WTC11 (cell line): ENCODE data around the gene LRRC8D.
"Not testable (repeated sequence)": the region's sequence is repeated elsewhere in the genome, so short reads cannot be mapped to it uniquely, and the experiment has no call there.

Experiments
- ELF4 ChIP-seq: sonication (generic); formaldehyde crosslinking; IDR thresholded peaks from 2 replicates; pipeline ENCODE4 v1.8.1; 2022; ENCODE audit warnings: low read depth, mild to moderate bottlenecking, moderate library complexity, missing genetic modification reagents
- ESRRA ChIP-seq: sonication (generic); formaldehyde crosslinking; IDR thresholded peaks from 2 replicates; pipeline ENCODE4 v1.8.1; 2022; ENCODE audit warnings: mild to moderate bottlenecking, missing genetic modification reagents, borderline replicate concordance
- IRF2 ChIP-seq: sonication (generic); formaldehyde crosslinking; IDR thresholded peaks from 2 replicates; pipeline ENCODE4 v1.8.0; 2022; ENCODE audit warnings: low read depth, missing genetic modification reagents, borderline replicate concordance
- NR3C1 ChIP-seq: sonication (generic); formaldehyde crosslinking; conservative IDR thresholded peaks from 2 replicates; pipeline ENCODE4 v1.8.1; 2023; ENCODE audit warnings: low read depth, mild to moderate bottlenecking, missing genetic modification reagents
- SP1 ChIP-seq: sonication (generic); formaldehyde crosslinking; conservative IDR thresholded peaks from 2 replicates; pipeline ENCODE4 v1.8.1; 2022; ENCODE audit warnings: missing genetic modification reagents
- TEAD1 ChIP-seq: sonication (generic); formaldehyde crosslinking; IDR thresholded peaks from 2 replicates; pipeline ENCODE4 v1.8.0; 2022; ENCODE audit warnings: mild to moderate bottlenecking, missing genetic modification reagents
- TEAD4 ChIP-seq: sonication (generic); formaldehyde crosslinking; IDR thresholded peaks from 2 replicates; pipeline ENCODE4 v1.8.0; 2022; ENCODE audit warnings: mild to moderate bottlenecking, missing genetic modification reagents
- ZNF423 ChIP-seq: fragments of 250-450 bp; sonication (Bioruptor Pico); IDR thresholded peaks from 2 replicates; pipeline ENCODE4 v2.1.2; 2022; ENCODE audit warnings: mild to moderate bottlenecking, moderate library complexity
- TF ChIP-seq, protein P1 (sequence below): fragments of 200-600 bp; IDR thresholded peaks from 2 replicates; pipeline ENCODE4 v1.8.0; 2022; ENCODE audit warnings: antibody characterized with exemption
- TF ChIP-seq, protein P2 (sequence below): sonication (generic); formaldehyde crosslinking; IDR thresholded peaks from 2 replicates; pipeline ENCODE4 v1.8.1; 2023; ENCODE audit warnings: mild to moderate bottlenecking, moderate library complexity, missing genetic modification reagents
- TF ChIP-seq, protein P3 (sequence below): sonication (generic); formaldehyde crosslinking; IDR thresholded peaks from 2 replicates; pipeline ENCODE4 v1.8.0; 2023; ENCODE audit warnings: missing genetic modification reagents
- TF ChIP-seq, protein P4 (sequence below): sonication (generic); formaldehyde crosslinking; IDR thresholded peaks from 2 replicates; pipeline ENCODE4 v1.8.0; 2022; ENCODE audit warnings: mild to moderate bottlenecking, missing genetic modification reagents
- TF ChIP-seq, protein P5 (sequence below): sonication (generic); formaldehyde crosslinking; IDR thresholded peaks from 2 replicates; pipeline ENCODE4 v1.8.0; 2022; ENCODE audit warnings: missing genetic modification reagents
- TF ChIP-seq, protein P6 (sequence below): sonication (generic); formaldehyde crosslinking; IDR thresholded peaks from 2 replicates; pipeline ENCODE4 v1.8.1; 2023; ENCODE audit warnings: mild to moderate bottlenecking, missing genetic modification reagents, borderline replicate concordance

DNA sequence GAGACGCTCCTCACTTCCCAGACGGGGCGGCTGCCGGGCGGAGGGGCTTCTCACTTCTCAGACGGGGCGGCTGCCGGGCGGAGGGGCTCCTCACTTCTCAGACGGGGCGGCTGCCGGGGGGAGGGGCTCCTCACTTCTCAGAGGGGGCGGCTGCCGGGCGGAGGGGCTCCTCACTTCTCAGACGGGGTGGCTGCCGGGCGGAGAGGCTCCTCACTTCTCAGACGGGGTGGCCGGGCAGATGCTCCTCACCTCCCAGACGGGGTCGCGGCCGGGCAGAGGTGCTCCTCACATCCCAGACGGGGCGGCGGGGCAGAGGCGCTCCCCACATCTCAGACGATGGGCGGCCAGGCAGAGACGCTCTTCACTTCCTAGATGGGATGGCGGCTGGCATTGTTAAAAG, 23.0 kb upstream of the LRRC8D start:
- TF ChIP-seq NR3C1 (CRISPR knock-in tag); TEAD4; IRF2 (CRISPR knock-in tag); TEAD1 (CRISPR knock-in tag); ELF4 (CRISPR knock-in tag); SP1 (CRISPR knock-in tag); ZNF423 (CRISPR knock-in tag); ESRRA: not testable (repeated sequence)
- TF ChIP-seq, protein P1, sequence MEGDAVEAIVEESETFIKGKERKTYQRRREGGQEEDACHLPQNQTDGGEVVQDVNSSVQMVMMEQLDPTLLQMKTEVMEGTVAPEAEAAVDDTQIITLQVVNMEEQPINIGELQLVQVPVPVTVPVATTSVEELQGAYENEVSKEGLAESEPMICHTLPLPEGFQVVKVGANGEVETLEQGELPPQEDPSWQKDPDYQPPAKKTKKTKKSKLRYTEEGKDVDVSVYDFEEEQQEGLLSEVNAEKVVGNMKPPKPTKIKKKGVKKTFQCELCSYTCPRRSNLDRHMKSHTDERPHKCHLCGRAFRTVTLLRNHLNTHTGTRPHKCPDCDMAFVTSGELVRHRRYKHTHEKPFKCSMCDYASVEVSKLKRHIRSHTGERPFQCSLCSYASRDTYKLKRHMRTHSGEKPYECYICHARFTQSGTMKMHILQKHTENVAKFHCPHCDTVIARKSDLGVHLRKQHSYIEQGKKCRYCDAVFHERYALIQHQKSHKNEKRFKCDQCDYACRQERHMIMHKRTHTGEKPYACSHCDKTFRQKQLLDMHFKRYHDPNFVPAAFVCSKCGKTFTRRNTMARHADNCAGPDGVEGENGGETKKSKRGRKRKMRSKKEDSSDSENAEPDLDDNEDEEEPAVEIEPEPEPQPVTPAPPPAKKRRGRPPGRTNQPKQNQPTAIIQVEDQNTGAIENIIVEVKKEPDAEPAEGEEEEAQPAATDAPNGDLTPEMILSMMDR: not testable (repeated sequence)
- TF ChIP-seq, protein P2, sequence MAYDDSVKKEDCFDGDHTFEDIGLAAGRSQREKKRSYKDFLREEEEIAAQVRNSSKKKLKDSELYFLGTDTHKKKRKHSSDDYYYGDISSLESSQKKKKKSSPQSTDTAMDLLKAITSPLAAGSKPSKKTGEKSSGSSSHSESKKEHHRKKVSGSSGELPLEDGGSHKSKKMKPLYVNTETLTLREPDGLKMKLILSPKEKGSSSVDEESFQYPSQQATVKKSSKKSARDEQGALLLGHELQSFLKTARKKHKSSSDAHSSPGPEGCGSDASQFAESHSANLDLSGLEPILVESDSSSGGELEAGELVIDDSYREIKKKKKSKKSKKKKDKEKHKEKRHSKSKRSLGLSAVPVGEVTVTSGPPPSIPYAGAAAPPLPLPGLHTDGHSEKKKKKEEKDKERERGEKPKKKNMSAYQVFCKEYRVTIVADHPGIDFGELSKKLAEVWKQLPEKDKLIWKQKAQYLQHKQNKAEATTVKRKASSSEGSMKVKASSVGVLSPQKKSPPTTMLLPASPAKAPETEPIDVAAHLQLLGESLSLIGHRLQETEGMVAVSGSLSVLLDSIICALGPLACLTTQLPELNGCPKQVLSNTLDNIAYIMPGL (CRISPR knock-in tag): not testable (repeated sequence)
- TF ChIP-seq, protein P3, sequence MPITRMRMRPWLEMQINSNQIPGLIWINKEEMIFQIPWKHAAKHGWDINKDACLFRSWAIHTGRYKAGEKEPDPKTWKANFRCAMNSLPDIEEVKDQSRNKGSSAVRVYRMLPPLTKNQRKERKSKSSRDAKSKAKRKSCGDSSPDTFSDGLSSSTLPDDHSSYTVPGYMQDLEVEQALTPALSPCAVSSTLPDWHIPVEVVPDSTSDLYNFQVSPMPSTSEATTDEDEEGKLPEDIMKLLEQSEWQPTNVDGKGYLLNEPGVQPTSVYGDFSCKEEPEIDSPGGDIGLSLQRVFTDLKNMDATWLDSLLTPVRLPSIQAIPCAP: not testable (repeated sequence)
- TF ChIP-seq, protein P4, sequence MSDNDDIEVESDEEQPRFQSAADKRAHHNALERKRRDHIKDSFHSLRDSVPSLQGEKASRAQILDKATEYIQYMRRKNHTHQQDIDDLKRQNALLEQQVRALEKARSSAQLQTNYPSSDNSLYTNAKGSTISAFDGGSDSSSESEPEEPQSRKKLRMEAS (CRISPR knock-in tag): not testable (repeated sequence)
- TF ChIP-seq, protein P5, sequence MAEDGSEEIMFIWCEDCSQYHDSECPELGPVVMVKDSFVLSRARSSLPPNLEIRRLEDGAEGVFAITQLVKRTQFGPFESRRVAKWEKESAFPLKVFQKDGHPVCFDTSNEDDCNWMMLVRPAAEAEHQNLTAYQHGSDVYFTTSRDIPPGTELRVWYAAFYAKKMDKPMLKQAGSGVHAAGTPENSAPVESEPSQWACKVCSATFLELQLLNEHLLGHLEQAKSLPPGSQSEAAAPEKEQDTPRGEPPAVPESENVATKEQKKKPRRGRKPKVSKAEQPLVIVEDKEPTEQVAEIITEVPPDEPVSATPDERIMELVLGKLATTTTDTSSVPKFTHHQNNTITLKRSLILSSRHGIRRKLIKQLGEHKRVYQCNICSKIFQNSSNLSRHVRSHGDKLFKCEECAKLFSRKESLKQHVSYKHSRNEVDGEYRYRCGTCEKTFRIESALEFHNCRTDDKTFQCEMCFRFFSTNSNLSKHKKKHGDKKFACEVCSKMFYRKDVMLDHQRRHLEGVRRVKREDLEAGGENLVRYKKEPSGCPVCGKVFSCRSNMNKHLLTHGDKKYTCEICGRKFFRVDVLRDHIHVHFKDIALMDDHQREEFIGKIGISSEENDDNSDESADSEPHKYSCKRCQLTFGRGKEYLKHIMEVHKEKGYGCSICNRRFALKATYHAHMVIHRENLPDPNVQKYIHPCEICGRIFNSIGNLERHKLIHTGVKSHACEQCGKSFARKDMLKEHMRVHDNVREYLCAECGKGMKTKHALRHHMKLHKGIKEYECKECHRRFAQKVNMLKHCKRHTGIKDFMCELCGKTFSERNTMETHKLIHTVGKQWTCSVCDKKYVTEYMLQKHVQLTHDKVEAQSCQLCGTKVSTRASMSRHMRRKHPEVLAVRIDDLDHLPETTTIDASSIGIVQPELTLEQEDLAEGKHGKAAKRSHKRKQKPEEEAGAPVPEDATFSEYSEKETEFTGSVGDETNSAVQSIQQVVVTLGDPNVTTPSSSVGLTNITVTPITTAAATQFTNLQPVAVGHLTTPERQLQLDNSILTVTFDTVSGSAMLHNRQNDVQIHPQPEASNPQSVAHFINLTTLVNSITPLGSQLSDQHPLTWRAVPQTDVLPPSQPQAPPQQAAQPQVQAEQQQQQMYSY (CRISPR knock-in tag): not testable (repeated sequence)
- TF ChIP-seq, protein P6, sequence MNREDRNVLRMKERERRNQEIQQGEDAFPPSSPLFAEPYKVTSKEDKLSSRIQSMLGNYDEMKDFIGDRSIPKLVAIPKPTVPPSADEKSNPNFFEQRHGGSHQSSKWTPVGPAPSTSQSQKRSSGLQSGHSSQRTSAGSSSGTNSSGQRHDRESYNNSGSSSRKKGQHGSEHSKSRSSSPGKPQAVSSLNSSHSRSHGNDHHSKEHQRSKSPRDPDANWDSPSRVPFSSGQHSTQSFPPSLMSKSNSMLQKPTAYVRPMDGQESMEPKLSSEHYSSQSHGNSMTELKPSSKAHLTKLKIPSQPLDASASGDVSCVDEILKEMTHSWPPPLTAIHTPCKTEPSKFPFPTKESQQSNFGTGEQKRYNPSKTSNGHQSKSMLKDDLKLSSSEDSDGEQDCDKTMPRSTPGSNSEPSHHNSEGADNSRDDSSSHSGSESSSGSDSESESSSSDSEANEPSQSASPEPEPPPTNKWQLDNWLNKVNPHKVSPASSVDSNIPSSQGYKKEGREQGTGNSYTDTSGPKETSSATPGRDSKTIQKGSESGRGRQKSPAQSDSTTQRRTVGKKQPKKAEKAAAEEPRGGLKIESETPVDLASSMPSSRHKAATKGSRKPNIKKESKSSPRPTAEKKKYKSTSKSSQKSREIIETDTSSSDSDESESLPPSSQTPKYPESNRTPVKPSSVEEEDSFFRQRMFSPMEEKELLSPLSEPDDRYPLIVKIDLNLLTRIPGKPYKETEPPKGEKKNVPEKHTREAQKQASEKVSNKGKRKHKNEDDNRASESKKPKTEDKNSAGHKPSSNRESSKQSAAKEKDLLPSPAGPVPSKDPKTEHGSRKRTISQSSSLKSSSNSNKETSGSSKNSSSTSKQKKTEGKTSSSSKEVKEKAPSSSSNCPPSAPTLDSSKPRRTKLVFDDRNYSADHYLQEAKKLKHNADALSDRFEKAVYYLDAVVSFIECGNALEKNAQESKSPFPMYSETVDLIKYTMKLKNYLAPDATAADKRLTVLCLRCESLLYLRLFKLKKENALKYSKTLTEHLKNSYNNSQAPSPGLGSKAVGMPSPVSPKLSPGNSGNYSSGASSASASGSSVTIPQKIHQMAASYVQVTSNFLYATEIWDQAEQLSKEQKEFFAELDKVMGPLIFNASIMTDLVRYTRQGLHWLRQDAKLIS (CRISPR knock-in tag): not testable (repeated sequence)
